B cell (primary cell): ENCODE data around the gene AGPAT1. TPM values are rescaled to one million over a fixed set of nuclear protein-coding genes. Genes with fewer than 3 reads are reported as not detected.

Experiments
- ATAC-seq: fragments of 200-7000 bp; cut with Tn5 transposase; one replicate; pipeline ENCODE4 v1.10.0; 2021; ENCODE audit warnings: low read depth, mild to moderate bottlenecking, moderate number of reproducible peaks, moderate library complexity
- CTCF ChIA-PET: fragments of 350-600 bp; sonication (Branson Sonifier 250); formaldehyde crosslinking; loops from one replicate; lab custom pipeline; 2021; ENCODE audit warnings: antibody characterized with exemption, inconsistent platforms; lab: Charles Lee
- POLR2A ChIA-PET: fragments of 350-600 bp; sonication (Branson Sonifier 250); formaldehyde crosslinking; loops from one replicate; lab custom pipeline; 2021; ENCODE audit warnings: antibody characterized with exemption; lab: Charles Lee
- DNase-seq: peaks from one replicate; pipeline ENCODE4 v3.0.0; 2013
- H2AFZ ChIP-seq: 2 replicates; pipeline ENCODE4 v1.6.1; 2012; ENCODE audit warnings: mild to moderate bottlenecking, low read depth, low read length; ENCODE audit not compliant: insufficient read depth, poor library complexity, severe bottlenecking
- H3K27ac ChIP-seq, 2 donors: 1 replicate in 1 of 2; 2 replicates in 1 of 2; pipeline ENCODE4 v1.5.1; 2012 to 2013; ENCODE audit warnings: low read length in 2 of 2, mild to moderate bottlenecking in 2 of 2, moderate library complexity in 1 of 2
- H3K27me3 ChIP-seq, 4 experiments: fragments of 200-600 bp in 1 of 4; sonication (generic) in 1 of 4; replicated peaks in 1 of 4; 1 replicate in 2 of 4; 2 replicates in 2 of 4; pipeline versions ENCODE4 v1.6.1 to v1.7.0; 2013 to 2016; ENCODE audit warnings: low read length in 3 of 4, mild to moderate bottlenecking in 2 of 4, mixed read lengths in 1 of 4, moderate library complexity in 1 of 4; ENCODE audit not compliant: insufficient read depth in 4 of 4, control insufficient read depth in 3 of 4; ENCODE audit errors: control extremely low read depth in 1 of 4
- H3K36me3 ChIP-seq, 2 experiments: replicated peaks in 1 of 2; 1 replicate in 1 of 2; 2 replicates in 1 of 2; pipeline versions ENCODE4 v1.6.1 to v1.7.1; 2013; ENCODE audit warnings: low read length in 1 of 2; ENCODE audit not compliant: insufficient read depth in 2 of 2, control insufficient read depth in 1 of 2; ENCODE audit errors: control extremely low read depth in 1 of 2, extremely low read depth in 1 of 2
- H3K4me1 ChIP-seq, 2 donors: fragments of 200-600 bp in 1 of 2; sonication (generic) in 1 of 2; 1 replicate in 1 of 2; 2 replicates in 1 of 2; pipeline versions ENCODE4 v1.5.1 to v1.6.1; 2013 to 2017; ENCODE audit warnings: low read length in 2 of 2; ENCODE audit not compliant: control insufficient read depth in 2 of 2, insufficient read depth in 2 of 2
- H3K4me2 ChIP-seq: replicated peaks from 2 replicates; pipeline ENCODE3; 2012; ENCODE audit warnings: mild to moderate bottlenecking, low read depth, low read length; ENCODE audit not compliant: poor library complexity, severe bottlenecking
- H3K4me3 ChIP-seq, 5 experiments: fragments of 200-600 bp in 1 of 5; sonication (generic) in 1 of 5; 1 replicate in 3 of 5; 2 replicates in 2 of 5; pipeline versions ENCODE4 v1.5.1 to v1.7.0; 2011 to 2016; ENCODE audit warnings: low read length in 4 of 5, mild to moderate bottlenecking in 4 of 5, low read depth in 2 of 5, control low read depth in 1 of 5, moderate library complexity in 1 of 5; ENCODE audit not compliant: insufficient read depth in 1 of 5; ENCODE audit errors: control extremely low read depth in 1 of 5, extremely low read depth in 1 of 5
- H3K79me2 ChIP-seq: fragments of 200-600 bp; sonication (generic); one replicate; pipeline ENCODE4 v1.6.0; 2016; ENCODE audit warnings: low read length; ENCODE audit not compliant: control insufficient read depth, insufficient read depth
- H3K9ac ChIP-seq: fragments of 200-600 bp; sonication (generic); 2 replicates; pipeline ENCODE4 v1.6.1; 2017; ENCODE audit warnings: mild to moderate bottlenecking, low read length, moderate library complexity
- H3K9me3 ChIP-seq, 3 donors: one replicate each; pipeline versions ENCODE4 v1.6.1 to v1.7.1; 2013; ENCODE audit warnings: low read length in 2 of 3; ENCODE audit not compliant: control insufficient read depth in 2 of 3, insufficient read depth in 1 of 3; ENCODE audit errors: control extremely low read depth in 1 of 3
- H4K20me1 ChIP-seq: 2 replicates; pipeline ENCODE4 v1.6.0; 2012; ENCODE audit warnings: mild to moderate bottlenecking, low read length; ENCODE audit not compliant: insufficient read depth, control insufficient read depth, poor library complexity, severe bottlenecking
- H3K27ac Mint-ChIP-seq: one replicate; pipeline ENCODE4 v1.8.0; 2021; ENCODE audit warnings: mixed read lengths
- H3K27me3 Mint-ChIP-seq: one replicate; pipeline ENCODE4 v1.8.0; 2021; ENCODE audit warnings: mixed read lengths
- H3K4me1 Mint-ChIP-seq: one replicate; pipeline ENCODE4 v1.8.0; 2021; ENCODE audit warnings: mixed read lengths
- H3K4me3 Mint-ChIP-seq: one replicate; pipeline ENCODE4 v1.8.0; 2021; ENCODE audit warnings: mixed read lengths
- H3K9me3 Mint-ChIP-seq: one replicate; pipeline ENCODE4 v1.8.0; 2022; ENCODE audit warnings: mixed read lengths; ENCODE audit not compliant: insufficient read depth
- CTCF ChIP-seq: fragments of 200-600 bp; IDR thresholded peaks from one replicate; pipeline ENCODE4 v1.8.0; 2022; ENCODE audit warnings: antibody characterized with exemption, mild to moderate bottlenecking
- EZH2 ChIP-seq: IDR thresholded peaks from 2 replicates; pipeline ENCODE4 v1.6.1; 2012; ENCODE audit warnings: borderline replicate concordance, low read depth, mild to moderate bottlenecking, moderate library complexity, low read length; ENCODE audit not compliant: insufficient read depth, poor library complexity, severe bottlenecking
- WGBS: methylation state at CpG from one replicate; pipeline ENCODE4 v1.1.5; 2013; ENCODE audit warnings: missing lambda C conversion rate; ENCODE audit not compliant: insufficient coverage; 5-methylcytosine and 5-hydroxymethylcytosine counted together
- intact Hi-C: fragments of 100-400 bp; cut with micrococcal nuclease; formaldehyde crosslinking; loops from one replicate; pipeline ENCODE4 v1.10.0; 2022
- polyA plus RNA-seq: library from polyadenylated mRNA; depleted of rRNA; stranded (reverse); fragments of >200 nt; gene quantifications from 2 replicates; pipeline ENCODE4 v1.2.3, GENCODE V29; 2012
- total RNA-seq, 2 donors: library from RNA; stranded (reverse); fragments of 120-200 nt in 1 of 2; gene quantifications; 1 replicate in 1 of 2; 2 replicates in 1 of 2; pipeline versions ENCODE4 v1.2.3 to v1.2.4, GENCODE V29; 2013 to 2022

The AGPAT1 gene
- total and polyA plus RNA-seq, 2 donors (not counting 1 experiment from before 2014, with no cell fraction given), result 29.8 to 37.1 TPM

- no peaks in the 10 kb centered on the region for H3K9me3 ChIP-seq
- H3K27me3 Mint-ChIP-seq, result no peaks in the 10 kb centered on the region
- H3K4me1 ChIP-seq, result peaks cover 11 to 30% of the 10 kb centered on the region in 2 donors
- peaks cover 12% of the 10 kb centered on the region for H3K79me2 ChIP-seq
- TF ChIP-seq EZH2 (no peak), CTCF (no peak)
- intact Hi-C loops, result no loop called here
- no peak overlapping the region for H2AFZ ChIP-seq
- no peak for DNase-seq
- WGBS, result 98% methylated on average over 6 of the region's 6 CpGs
- no peaks in the 10 kb centered on the region for H4K20me1 ChIP-seq
- H3K36me3 ChIP-seq, result peaks cover 7 to 23% of the 10 kb centered on the region in 2 experiments
- H3K4me3 ChIP-seq, result no peak overlapping the region
- ChIA-PET POLR2A (no interaction called here), CTCF (interaction anchor here (1.1 kb wide), 1 partner anchor 52 kb away, joined by 3 read pairs; no protein-coding TSS in a partner anchor)
- no peaks in the 10 kb centered on the region for H3K27me3 ChIP-seq
- no peak for ATAC-seq
- peaks cover 34% of the 10 kb centered on the region for H3K4me1 Mint-ChIP-seq
- no peak overlapping the region for H3K4me3 Mint-ChIP-seq
- no peak overlapping the region for H3K4me2 ChIP-seq
- no peak overlapping the region for H3K9ac ChIP-seq
- no peak overlapping the region for H3K27ac ChIP-seq
- no peaks in the 10 kb centered on the region for H3K9me3 Mint-ChIP-seq
- H3K27ac Mint-ChIP-seq, result no peak overlapping the region
These were observed 4.7 kb downstream of the AGPAT1 start for GRCh38 chr6:32171234-32171633.

- no peaks in the 10 kb centered on the region for H3K27me3 ChIP-seq
- no peak overlapping the region for H3K27ac ChIP-seq
- intact Hi-C loops, result no loop called here
- no peak overlapping the region for H3K4me2 ChIP-seq
- DNase-seq (no peak), ATAC-seq (no peak)
- H3K27ac Mint-ChIP-seq, result no peak overlapping the region
- H3K4me3 ChIP-seq, result no peak overlapping the region
- H3K4me3 Mint-ChIP-seq, result no peak overlapping the region
- ChIA-PET CTCF (interaction anchor here (1.1 kb wide), 1 partner anchor 51 kb away, joined by 3 read pairs; no protein-coding TSS in a partner anchor), POLR2A (no interaction called here)
- H4K20me1 ChIP-seq, result no peaks in the 10 kb centered on the region
- no peaks in the 10 kb centered on the region for H3K9me3 ChIP-seq
- H3K27me3 Mint-ChIP-seq, result no peaks in the 10 kb centered on the region
- H3K9me3 Mint-ChIP-seq, result no peaks in the 10 kb centered on the region
- H3K36me3 ChIP-seq, result peaks cover 7 to 23% of the 10 kb centered on the region in 2 experiments
- H3K4me1 Mint-ChIP-seq, result peaks cover 26% of the 10 kb centered on the region
- 100% methylated on average over 7 of the region's 11 CpGs for WGBS
- peaks cover 6% of the 10 kb centered on the region for H3K79me2 ChIP-seq
- H3K9ac ChIP-seq, result no peak overlapping the region
- TF ChIP-seq EZH2 (no peak), CTCF (no peak)
- H3K4me1 ChIP-seq, result peaks cover 7 to 23% of the 10 kb centered on the region in 2 donors
- no peak overlapping the region for H2AFZ ChIP-seq
These were observed 5.6 kb downstream of the AGPAT1 start for GRCh38 chr6:32170294-32170693.
